Dermis microvascular lymphatic vessel endothelial cell (primary cell): ENCODE measurements around the gene UNC13D. TPM values are rescaled to one million over a fixed set of nuclear protein-coding genes. Genes with fewer than 3 reads are reported as not detected.
A peak's percentile ranks its signal among the peaks of the same experiment; 100 is the strongest.
"Not testable (repeated sequence)": the region's sequence is repeated elsewhere in the genome, so short reads cannot be mapped to it uniquely, and the experiment has no call there.

Experiments
- DNase-seq, 2 donors: peaks; one replicate each; pipeline versions ENCODE4 v3.0.0 to v3.0.0-alpha.2; 2010; ENCODE audit warnings: low read depth in 2 of 2
- total RNA-seq: library from RNA; depleted of rRNA; stranded (reverse); fragments of >200 nt; gene quantifications from 2 replicates; pipeline ENCODE4 v1.2.1, GENCODE V29; 2014

UNC13D gene
- 2.8 and 2.9 TPM in 2 replicates for total RNA-seq

- DNase-seq: peak in 1 of 2 donors; percentile 24
These were observed at the start of gene UNC13D for GRCh38 chr17:75843577-75844529. Gene UNC13D, minus strand, starts transcription at chr17:75844404. Its CDS starts 67 bp downstream, at chr17:75844337.

GRCh38 chr17:75893305-75894048, 49.3 kb upstream of the UNC13D start:
- no peak for DNase-seq

DNA sequence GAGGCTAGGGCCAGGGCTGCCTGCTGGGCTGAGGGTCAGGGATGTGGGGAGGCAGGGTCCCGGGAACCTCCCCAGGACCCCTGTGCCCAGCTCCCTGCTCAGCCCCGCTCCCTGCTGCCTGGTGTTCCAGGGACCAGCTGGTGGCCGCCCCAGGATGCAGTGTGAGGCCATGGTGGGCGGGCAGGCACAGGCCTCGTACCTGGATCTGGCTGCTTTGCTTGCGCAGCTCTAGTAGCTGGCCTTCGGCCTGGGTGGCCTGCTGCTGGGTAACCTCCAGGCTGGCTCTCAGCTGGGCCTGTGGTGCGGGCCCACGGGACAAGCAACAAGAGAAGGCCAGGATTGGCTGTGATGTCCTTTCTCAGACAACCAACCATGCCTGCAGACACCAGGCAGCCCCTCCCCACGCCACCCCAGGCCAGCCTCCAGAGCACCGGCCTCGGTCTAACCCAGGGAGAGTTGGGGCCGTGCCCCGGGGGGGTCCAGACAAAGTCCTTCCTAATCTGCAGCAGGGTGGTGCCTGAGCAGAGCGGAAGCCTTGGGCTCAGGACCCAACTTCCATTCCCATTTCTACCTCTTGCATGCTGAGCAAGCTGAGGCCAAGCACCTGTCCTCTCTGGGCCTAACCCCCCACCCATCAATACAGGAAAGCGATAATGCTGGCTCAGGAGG, 48.5 kb upstream of the UNC13D start:
- no peak for DNase-seq

GRCh38 chr17:75891605-75892555, 47.7 kb upstream of the UNC13D start:
- DNase-seq: no peak

DNA sequence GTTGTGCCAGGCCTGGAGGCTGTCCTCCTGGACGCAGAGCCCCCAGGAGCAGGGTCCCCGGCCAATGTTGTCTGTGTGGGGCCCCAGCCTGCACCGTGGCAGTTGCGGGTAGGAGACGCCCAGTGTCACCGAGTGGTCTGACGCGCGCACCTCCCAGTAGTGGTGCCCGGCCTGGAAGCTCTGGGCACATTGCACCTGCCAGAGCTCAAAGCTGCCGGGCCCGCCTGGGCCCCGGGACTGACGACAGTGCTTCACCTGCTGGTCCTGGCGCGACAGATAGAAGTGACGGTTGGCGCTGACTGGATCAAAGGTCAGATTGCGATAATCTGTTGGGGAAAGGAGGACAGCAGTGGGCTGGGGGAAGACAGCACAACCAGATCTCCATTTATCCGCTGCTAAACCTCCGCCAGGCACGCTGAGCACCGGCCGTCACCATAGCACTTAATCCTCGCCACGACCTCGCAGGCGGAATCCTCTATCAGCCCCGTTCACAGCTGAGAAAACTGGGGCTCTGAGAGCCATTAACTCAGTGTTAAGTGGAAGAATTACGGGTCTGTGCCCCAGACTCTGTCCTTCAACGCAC, 46.9 kb upstream of the UNC13D start:
- no peak for DNase-seq

- DNase-seq: no peak
These were observed 45.2 kb upstream of the UNC13D start for GRCh38 chr17:75889454-75889853.

- DNase-seq: no peak
These were observed 44.3 kb upstream of the UNC13D start for GRCh38 chr17:75888484-75888883.

GRCh38 chr17:75885860-75886259, 41.7 kb upstream of the UNC13D start:
- DNase-seq: not testable (repeated sequence)

- DNase-seq: no peak
These were observed 41.2 kb upstream of the UNC13D start for GRCh38 chr17:75885431-75885830.

GRCh38 chr17:75881678-75882454, 37.7 kb upstream of the UNC13D start:
- DNase-seq: no peak

GRCh38 chr17:75880266-75880665, 36.1 kb upstream of the UNC13D start:
- no peak for DNase-seq

- peak in 1 of 2 donors; percentile 82 for DNase-seq
These were observed 34.2 kb upstream of the UNC13D start, which contains the start of gene TRIM47 for GRCh38 chr17:75878174-75878998. Gene TRIM47, minus strand, starts transcription at chr17:75878581. Its CDS starts 33 bp downstream, at chr17:75878548.

DNA sequence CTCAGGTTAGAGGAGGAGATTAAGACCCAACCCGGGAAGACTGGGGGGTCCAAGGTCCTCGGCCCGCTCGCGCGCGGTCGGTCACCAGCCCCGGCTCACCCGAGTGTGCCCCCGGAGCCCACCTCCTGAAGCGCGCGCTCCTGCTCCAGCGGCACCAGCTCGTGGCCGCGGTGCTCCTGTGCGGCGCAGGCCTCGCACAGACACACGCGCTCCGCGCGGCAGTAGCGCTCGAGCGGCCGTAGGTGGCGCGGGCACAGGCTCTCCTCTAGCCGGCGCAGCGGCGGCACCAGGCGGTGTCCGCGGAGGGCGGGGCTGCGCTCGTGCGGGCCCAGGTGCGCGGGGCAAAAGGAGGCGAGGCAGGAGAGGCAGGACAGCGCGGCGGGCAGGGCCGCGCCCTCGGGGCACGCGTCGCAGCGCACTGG, 33.6 kb upstream of the UNC13D start:
- peak; percentile 50 to 80 for DNase-seq

DNA sequence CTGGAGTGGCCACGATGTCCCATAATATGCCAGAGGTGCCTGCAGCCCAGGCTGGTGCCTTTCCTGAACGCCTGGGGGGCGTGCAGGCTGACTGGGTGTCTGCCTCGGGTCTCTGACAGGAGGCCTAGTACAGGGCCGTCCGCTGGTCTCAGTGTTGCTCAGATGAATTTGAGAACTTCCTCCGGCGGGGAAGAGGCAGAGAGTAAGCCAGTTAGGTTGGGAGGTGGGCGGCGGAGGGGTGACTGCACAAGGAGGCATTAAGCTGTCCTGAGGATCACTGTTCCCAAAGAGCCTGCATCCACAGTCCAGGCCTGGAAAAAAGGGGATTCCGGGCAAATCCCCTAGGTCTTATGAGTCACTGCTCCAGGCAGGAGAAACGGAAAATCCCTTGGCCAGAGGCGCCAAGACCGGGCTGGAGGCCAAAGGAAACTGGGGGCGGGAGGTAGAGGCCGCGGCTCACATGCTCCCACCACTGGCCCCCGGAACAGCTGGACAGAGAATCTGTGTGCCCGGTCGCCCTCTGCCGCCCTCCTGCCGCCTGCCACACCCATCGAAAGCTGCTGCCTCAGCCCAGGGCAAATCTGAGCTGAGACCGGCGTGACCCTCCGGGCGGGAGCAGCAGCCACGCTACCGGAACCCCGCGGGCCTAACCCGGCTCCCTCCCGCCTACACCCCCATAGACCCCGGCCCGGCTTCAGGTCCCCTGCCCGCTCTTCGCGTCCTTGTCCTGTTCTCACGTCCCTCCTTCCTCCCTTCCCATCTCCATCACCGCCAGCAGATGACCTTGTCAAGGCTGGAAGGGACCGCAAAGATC, 32.9 kb upstream of the UNC13D start:
- peak; percentile 89 to 99 for DNase-seq

DNA sequence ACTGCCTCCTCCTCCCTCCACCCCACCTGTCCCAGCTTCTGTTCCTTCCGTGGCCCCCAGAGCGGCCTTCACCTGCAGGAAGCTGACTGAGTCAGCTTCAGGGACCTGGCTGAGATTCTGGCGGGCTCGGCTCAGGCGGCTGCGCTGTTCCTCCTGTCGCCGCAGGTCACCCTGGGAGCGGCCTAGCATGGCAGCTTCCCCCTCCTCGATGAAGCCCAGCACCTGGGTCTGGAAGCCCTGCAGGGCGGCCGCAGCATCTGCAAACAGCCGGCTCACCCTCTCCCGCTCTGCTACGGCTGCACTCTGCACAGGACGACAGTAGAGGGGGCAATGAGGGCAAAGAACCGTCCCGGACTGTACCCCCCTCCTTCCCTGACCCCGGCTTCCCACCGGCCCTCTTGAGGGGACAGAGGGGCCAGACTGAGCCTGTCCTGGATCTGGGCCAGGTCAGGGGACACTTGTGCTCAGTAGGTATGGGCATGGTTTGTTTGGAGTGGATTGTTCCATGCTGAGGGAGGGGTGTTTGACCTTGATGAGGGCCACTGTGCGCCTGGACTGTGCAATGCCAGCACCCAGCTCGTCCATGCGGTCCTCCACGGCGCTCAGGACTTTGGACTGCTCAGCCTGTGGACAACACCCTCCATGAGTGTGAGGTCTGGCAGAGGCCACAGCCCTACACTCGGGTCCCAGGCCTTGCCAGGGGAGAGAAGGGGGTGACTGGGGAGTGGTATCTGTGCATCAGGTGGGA, 32.2 kb upstream of the UNC13D start:
- peak in 1 of 2 donors; percentile 69 for DNase-seq

- DNase-seq: no peak
These were observed 31.7 kb upstream of the UNC13D start for GRCh38 chr17:75875940-75876189.
